Loucy (cell line): ENCODE measurements around the gene EFNA5.

Experiments
- H2AFZ ChIP-seq: fragments of 200-600 bp; sonication (generic); 2 replicates; pipeline ENCODE4 v1.6.0; 2016; ENCODE audit warnings: antibody characterized with exemption, mild to moderate bottlenecking, low read length, moderate library complexity
- H3F3A ChIP-seq: fragments of 200-600 bp; 2 replicates; pipeline ENCODE4 v1.6.0; 2016; ENCODE audit warnings: antibody characterized with exemption, low read depth, mild to moderate bottlenecking
- H3K27me3 ChIP-seq: fragments of 200-600 bp; sonication (generic); 2 replicates; pipeline ENCODE4 v1.6.1; 2014; ENCODE audit warnings: low read length, mild to moderate bottlenecking; ENCODE audit not compliant: insufficient read depth, poor library complexity, severe bottlenecking
- H3K36me3 ChIP-seq: fragments of 200-600 bp; sonication (generic); 2 replicates; pipeline ENCODE4 v1.6.1; 2016; ENCODE audit warnings: low read length; ENCODE audit not compliant: insufficient read depth
- H3K4me1 ChIP-seq: fragments of 200-600 bp; sonication (generic); 2 replicates; pipeline ENCODE4 v1.5.1; 2014; ENCODE audit warnings: low read length, mild to moderate bottlenecking; ENCODE audit not compliant: insufficient read depth, poor library complexity, severe bottlenecking
- H3K4me2 ChIP-seq: fragments of 200-600 bp; sonication (generic); 2 replicates; pipeline ENCODE4 v1.6.0; 2014; ENCODE audit warnings: antibody characterized with exemption, low read length, low read depth, mild to moderate bottlenecking; ENCODE audit not compliant: poor library complexity, severe bottlenecking
- H3K4me3 ChIP-seq: fragments of 200-600 bp; sonication (generic); 2 replicates; pipeline ENCODE4 v1.5.1; 2014; ENCODE audit warnings: low read length, mild to moderate bottlenecking, mixed read lengths; ENCODE audit not compliant: poor library complexity, severe bottlenecking
- H3K79me2 ChIP-seq: fragments of 200-600 bp; sonication (generic); 2 replicates; pipeline ENCODE4 v1.6.1; 2014; ENCODE audit warnings: low read length; ENCODE audit not compliant: insufficient read depth
- H3K9ac ChIP-seq: fragments of 200-600 bp; sonication (generic); 2 replicates; pipeline ENCODE4 v1.6.0; 2014; ENCODE audit warnings: mild to moderate bottlenecking, low read depth, low read length, moderate library complexity; ENCODE audit not compliant: poor library complexity, severe bottlenecking
- H3K9me2 ChIP-seq: fragments of 200-600 bp; sonication (generic); replicated peaks from 2 replicates; pipeline ENCODE4 v1.6.1; 2016; ENCODE audit warnings: low read depth, low read length, mixed read lengths
- H3K9me3 ChIP-seq: fragments of 200-600 bp; sonication (generic); 2 replicates; pipeline ENCODE4 v1.6.1; 2014; ENCODE audit warnings: mild to moderate bottlenecking, antibody characterized with exemption, low read length, low read depth; ENCODE audit not compliant: insufficient read depth
- H4K20me1 ChIP-seq: fragments of 200-600 bp; sonication (generic); 2 replicates; pipeline ENCODE4 v1.6.0; 2014; ENCODE audit warnings: antibody characterized with exemption, low read length, mild to moderate bottlenecking; ENCODE audit not compliant: insufficient read depth, poor library complexity, severe bottlenecking
- CTCF ChIP-seq: fragments of 200-600 bp; sonication (generic); conservative IDR thresholded peaks from 2 replicates; pipeline ENCODE4 v1.5.1; 2014; ENCODE audit warnings: mild to moderate bottlenecking, antibody characterized with exemption, low read length
- EZH2phosphoT487 ChIP-seq: fragments of 200-600 bp; IDR thresholded peaks from 2 replicates; pipeline ENCODE4 v1.6.1; 2018; ENCODE audit warnings: antibody characterized with exemption, mild to moderate bottlenecking, moderate library complexity, borderline replicate concordance

EFNA5 gene

GRCh38 chr5:107365320-107366109 is 305.2 kb downstream of the EFNA5 start:
- no peak overlapping the region for H3K9ac ChIP-seq
- H3K4me2 ChIP-seq: no peak overlapping the region
- H3K4me3 ChIP-seq: no peak overlapping the region

GRCh38 chr5:107364443-107365319 is 306.1 kb downstream of the EFNA5 start:
- Histone ChIP-seq H3K79me2 (no peaks in the 10 kb centered on the region), H3F3A (no peaks in the 10 kb centered on the region), H2AFZ (no peak overlapping the region), H3K4me1 (peaks cover 9% of the 10 kb centered on the region), H3K27me3 (no peaks in the 10 kb centered on the region), H3K4me2 (no peak overlapping the region), H3K4me3 (no peak overlapping the region), H3K9me2 (no peaks in the 10 kb centered on the region), H3K9ac (no peak overlapping the region), H4K20me1 (no peaks in the 10 kb centered on the region), H3K9me3 (no peaks in the 10 kb centered on the region), H3K36me3 (no peaks in the 10 kb centered on the region)
- TF ChIP-seq CTCF (no peak), EZH2phosphoT487 (no peak)

More at GRCh38 chr5:107365320-107366109, 305.2 kb downstream of the EFNA5 start:
- Histone ChIP-seq H2AFZ (no peak overlapping the region), H3K79me2 (no peaks in the 10 kb centered on the region), H3K27me3 (no peaks in the 10 kb centered on the region), H3K4me1 (peaks cover 6% of the 10 kb centered on the region), H3K36me3 (no peaks in the 10 kb centered on the region), H3K9me3 (no peaks in the 10 kb centered on the region), H3F3A (no peaks in the 10 kb centered on the region), H3K9me2 (no peaks in the 10 kb centered on the region), H4K20me1 (no peaks in the 10 kb centered on the region)
- no peak for TF ChIP-seq CTCF
- TF ChIP-seq EZH2phosphoT487: no peak

GRCh38 chr5:107363768-107364167 is 307.0 kb downstream of the EFNA5 start:
- H4K20me1 ChIP-seq: no peaks in the 10 kb centered on the region
- no peak overlapping the region for H3K4me3 ChIP-seq
- H3K4me2 ChIP-seq: no peak overlapping the region
- H2AFZ ChIP-seq: no peak overlapping the region
- H3K79me2 ChIP-seq: no peaks in the 10 kb centered on the region
- H3K4me1 ChIP-seq: peaks cover 13% of the 10 kb centered on the region
- no peaks in the 10 kb centered on the region for H3K9me3 ChIP-seq
- H3K36me3 ChIP-seq: no peaks in the 10 kb centered on the region
- H3F3A ChIP-seq: no peaks in the 10 kb centered on the region
- H3K9me2 ChIP-seq: no peaks in the 10 kb centered on the region
- no peak overlapping the region for H3K9ac ChIP-seq
- H3K27me3 ChIP-seq: no peaks in the 10 kb centered on the region
- TF ChIP-seq EZH2phosphoT487 (no peak), CTCF (no peak)
